GM10266 (cell line): ENCODE measurements around the gene PLS1.

Source experiments
- DNase-seq: peaks from one replicate; pipeline ENCODE4 v3.0.0; 2012; ENCODE audit errors: extremely low spot score
- CTCF ChIP-seq: IDR thresholded peaks from 2 replicates; pipeline ENCODE4 v1.5.1; 2012; ENCODE audit warnings: mild to moderate bottlenecking, low read depth; ENCODE audit not compliant: control insufficient read depth, insufficient read depth; ENCODE audit errors: missing control alignments

The PLS1 gene

GRCh38 chr3:142642956-142643355 lies 46.8 kb downstream of the PLS1 start:
- no peak for TF ChIP-seq CTCF
- no peak for DNase-seq

GRCh38 chr3:142644502-142644901 lies 48.3 kb downstream of the PLS1 start:
- no peak for DNase-seq
- TF ChIP-seq CTCF, result no peak

- no peak for TF ChIP-seq CTCF
- DNase-seq, result no peak
Measured at GRCh38 chr3:142645236-142645793, 49.1 kb downstream of the PLS1 start.

GRCh38 chr3:142646020-142646785 lies 50.0 kb downstream of the PLS1 start:
- no peak for TF ChIP-seq CTCF
- no peak for DNase-seq

GRCh38 chr3:142647856-142648255 lies 51.7 kb downstream of the PLS1 start:
- TF ChIP-seq CTCF, result no peak
- no peak for DNase-seq

GRCh38 chr3:142648950-142649349 lies 52.8 kb downstream of the PLS1 start:
- no peak for TF ChIP-seq CTCF

GRCh38 chr3:142650001-142650693 lies 54.0 kb downstream of the PLS1 start:
- DNase-seq, result no peak
- no peak for TF ChIP-seq CTCF

More at GRCh38 chr3:142648950-142649349, 52.8 kb downstream of the PLS1 start:
- DNase-seq, result no peak
